Measurements from ENCODE around the gene ZNF407.

- TF ChIP-seq CTCF (IDR thresholded peaks at IDR 0.05; ENCODE audit: insufficient read depth, low read length) = no peak
- TF ChIP-seq REST (IDR thresholded peaks at IDR 0.05; ENCODE audit: insufficient replicate concordance, low read depth) = no peak
- no peak for TF ChIP-seq POLR2AphosphoS5 (IDR thresholded peaks at IDR 0.05; ENCODE audit: low read depth)
- no peak for TF ChIP-seq GABPA (IDR thresholded peaks at IDR 0.05; ENCODE audit: low read depth)
- no peak for TF ChIP-seq SPI1 (IDR thresholded peaks at IDR 0.05; ENCODE audit: borderline replicate concordance, low read depth)
Measured at GRCh38 chr18:74856928-74857327, 259.3 kb downstream of the ZNF407 start.
